Stimulated activated naive CD8-positive, alpha-beta T cell treated with anti-CD3 and anti-CD28 coated beads, Interleukin-15, amount 100 ng/mL, for 72 hours (primary cell): ENCODE measurements around the gene FXYD6.

Experiments
- ATAC-seq: fragments of 150-1000 bp; cut with Tn5 transposase; 2 replicates; pipeline ENCODE4 v1.10.0; 2021; ENCODE audit warnings: mild to moderate bottlenecking, moderate library complexity
- DNase-seq, 2 donors: peaks; one replicate each; pipeline ENCODE4 v3.0.0; 2021 to 2022
- H3K27ac Mint-ChIP-seq, 2 donors: one replicate each; pipeline ENCODE4 v1.8.0; 2022; ENCODE audit warnings: mild to moderate bottlenecking in 2 of 2, mixed read lengths in 2 of 2, moderate library complexity in 2 of 2
- H3K27me3 Mint-ChIP-seq: one replicate; pipeline ENCODE4 v1.8.0; 2022; ENCODE audit warnings: mixed read lengths
- H3K4me1 Mint-ChIP-seq: one replicate; pipeline ENCODE4 v1.8.0; 2022; ENCODE audit warnings: mild to moderate bottlenecking, mixed read lengths
- H3K4me3 Mint-ChIP-seq, 2 donors: one replicate each; pipeline ENCODE4 v1.8.0; 2022; ENCODE audit warnings: mild to moderate bottlenecking in 2 of 2, mixed read lengths in 2 of 2, moderate library complexity in 1 of 2
- H3K9me3 Mint-ChIP-seq, 2 donors: one replicate each; pipeline ENCODE4 v1.8.0; 2022; ENCODE audit warnings: mixed read lengths in 2 of 2

Gene FXYD6

GRCh38 chr11:117881217-117881616 is 4.8 kb upstream of the FXYD6 start:
- Mint-ChIP-seq H3K27me3 (peaks cover 51% of the 10 kb centered on the region), H3K4me1 (peaks cover 9% of the 10 kb centered on the region), H3K27ac (no peak overlapping the region), H3K4me3 (no peak overlapping the region), H3K9me3 (no peaks in the 10 kb centered on the region)
- ATAC-seq (no peak), DNase-seq (no peak)

GRCh38 chr11:117879516-117880480 is 3.3 kb upstream of the FXYD6 start:
- H3K27me3 Mint-ChIP-seq, result peaks cover 65% of the 10 kb centered on the region
- H3K27ac Mint-ChIP-seq, result no peak overlapping the region
- H3K4me1 Mint-ChIP-seq, result peaks cover 23% of the 10 kb centered on the region
- DNase-seq (no peak), ATAC-seq (no peak)
- H3K4me3 Mint-ChIP-seq, result no peak overlapping the region
- H3K9me3 Mint-ChIP-seq, result no peaks in the 10 kb centered on the region

- peaks cover 73% of the 10 kb centered on the region for H3K27me3 Mint-ChIP-seq
- no peak overlapping the region for H3K27ac Mint-ChIP-seq
Observed at GRCh38 chr11:117878939-117879475, 2.5 kb upstream of the FXYD6 start.

GRCh38 chr11:117878314-117878938 is 2.0 kb upstream of the FXYD6 start:
- ATAC-seq (no peak), DNase-seq (no peak)
- no peaks in the 10 kb centered on the region for H3K9me3 Mint-ChIP-seq
- no peak overlapping the region for H3K4me3 Mint-ChIP-seq
- H3K27me3 Mint-ChIP-seq, result peaks cover 79% of the 10 kb centered on the region
- peaks cover 35% of the 10 kb centered on the region for H3K4me1 Mint-ChIP-seq
- no peak overlapping the region for H3K27ac Mint-ChIP-seq

More at GRCh38 chr11:117878939-117879475, 2.5 kb upstream of the FXYD6 start:
- ATAC-seq (no peak), DNase-seq (no peak)
- no peaks in the 10 kb centered on the region for H3K9me3 Mint-ChIP-seq
- H3K4me1 Mint-ChIP-seq, result peaks cover 29% of the 10 kb centered on the region
- H3K4me3 Mint-ChIP-seq, result no peak overlapping the region

GRCh38 chr11:117877120-117877784 is 794 bp upstream of the FXYD6 start:
- H3K27ac Mint-ChIP-seq, result no peak overlapping the region
- H3K9me3 Mint-ChIP-seq, result no peaks in the 10 kb centered on the region
- H3K27me3 Mint-ChIP-seq, result peaks cover 91% of the 10 kb centered on the region
- DNase-seq (no peak), ATAC-seq (no peak)
- H3K4me3 Mint-ChIP-seq, result peak overlapping the region in 1 of 2 donors; percentile 70
- peaks cover 44% of the 10 kb centered on the region for H3K4me1 Mint-ChIP-seq

- Mint-ChIP-seq H3K27ac (peak overlapping the region in 1 of 2 donors; percentile 89), H3K9me3 (no peaks in the 10 kb centered on the region), H3K4me3 (peak overlapping the region; percentile 90 to 92), H3K27me3 (peaks cover 91% of the 10 kb centered on the region), H3K4me1 (peaks cover 44% of the 10 kb centered on the region)
- ATAC-seq (peak; percentile 29), DNase-seq (no peak)
Observed at GRCh38 chr11:117876059-117876340, 458 bp downstream of the FXYD6 start.

- DNase-seq (peak in 1 of 2 donors; percentile 12), ATAC-seq (peak; percentile 47)
- Mint-ChIP-seq H3K4me1 (peaks cover 44% of the 10 kb centered on the region), H3K9me3 (no peaks in the 10 kb centered on the region), H3K27me3 (peaks cover 86% of the 10 kb centered on the region), H3K4me3 (peak overlapping the region; percentile 90 to 92), H3K27ac (no peak overlapping the region)
Observed at GRCh38 chr11:117875382-117876058, 938 bp downstream of the FXYD6 start.

- peaks cover 80% of the 10 kb centered on the region for H3K27me3 Mint-ChIP-seq
- H3K27ac Mint-ChIP-seq, result no peak overlapping the region
- H3K4me3 Mint-ChIP-seq, result peak overlapping the region; percentile 23 to 92
- H3K4me1 Mint-ChIP-seq, result peaks cover 44% of the 10 kb centered on the region
- no peaks in the 10 kb centered on the region for H3K9me3 Mint-ChIP-seq
- peak; percentile 11 for ATAC-seq
- DNase-seq, result no peak
Observed at GRCh38 chr11:117874910-117875381, 1.5 kb downstream of the FXYD6 start.

- Mint-ChIP-seq H3K9me3 (no peaks in the 10 kb centered on the region), H3K27me3 (peaks cover 77% of the 10 kb centered on the region), H3K27ac (no peak overlapping the region), H3K4me3 (peak overlapping the region in 1 of 2 donors; percentile 29), H3K4me1 (peaks cover 44% of the 10 kb centered on the region)
- ATAC-seq (no peak), DNase-seq (no peak)
Observed at GRCh38 chr11:117874253-117874909, 2.1 kb downstream of the FXYD6 start.

- H3K4me1 Mint-ChIP-seq, result peaks cover 44% of the 10 kb centered on the region
- no peak overlapping the region for H3K27ac Mint-ChIP-seq
- H3K4me3 Mint-ChIP-seq, result no peak overlapping the region
- H3K27me3 Mint-ChIP-seq, result peaks cover 72% of the 10 kb centered on the region
- DNase-seq (no peak), ATAC-seq (no peak)
- no peaks in the 10 kb centered on the region for H3K9me3 Mint-ChIP-seq
Observed at GRCh38 chr11:117873828-117874125, 2.7 kb downstream of the FXYD6 start.

GRCh38 chr11:117872975-117873827 is 3.3 kb downstream of the FXYD6 start:
- Mint-ChIP-seq H3K9me3 (no peaks in the 10 kb centered on the region), H3K4me3 (no peak overlapping the region), H3K27me3 (peaks cover 66% of the 10 kb centered on the region), H3K4me1 (peaks cover 44% of the 10 kb centered on the region), H3K27ac (no peak overlapping the region)
- DNase-seq (no peak), ATAC-seq (no peak)

- Mint-ChIP-seq H3K27ac (no peak overlapping the region), H3K9me3 (no peaks in the 10 kb centered on the region), H3K4me1 (peaks cover 44% of the 10 kb centered on the region), H3K4me3 (no peak overlapping the region), H3K27me3 (peaks cover 59% of the 10 kb centered on the region)
- no peak for DNase-seq
- ATAC-seq, result no peak
Observed at GRCh38 chr11:117872420-117872961, 4.0 kb downstream of the FXYD6 start.

- Mint-ChIP-seq H3K4me1 (peaks cover 40% of the 10 kb centered on the region), H3K4me3 (no peak overlapping the region), H3K27me3 (peaks cover 52% of the 10 kb centered on the region), H3K27ac (peak overlapping the region in 1 of 2 donors; percentile 6), H3K9me3 (no peaks in the 10 kb centered on the region)
- no peak for DNase-seq
- no peak for ATAC-seq
Observed at GRCh38 chr11:117871784-117872183, 4.7 kb downstream of the FXYD6 start.

GRCh38 chr11:117871160-117871559 is 5.3 kb downstream of the FXYD6 start:
- Mint-ChIP-seq H3K27me3 (peaks cover 46% of the 10 kb centered on the region), H3K9me3 (no peaks in the 10 kb centered on the region), H3K4me1 (peaks cover 35% of the 10 kb centered on the region), H3K27ac (no peak overlapping the region), H3K4me3 (no peak overlapping the region)
- no peak for DNase-seq
- no peak for ATAC-seq
